K562 (cell line): Measurements from ENCODE around the gene TCP10L. TPM values are rescaled to one million over a fixed set of nuclear protein-coding genes. Genes with fewer than 3 reads are reported as not detected.

Experiments used
- CXXC5 ChIP-seq: fragments of 250-450 bp; sonication (Bioruptor Pico); IDR thresholded peaks from 2 replicates; pipeline ENCODE4 v1.8.0; 2022; ENCODE audit warnings: inconsistent platforms, mild to moderate bottlenecking, moderate library complexity
- ID3 ChIP-seq, 2 experiments: fragments of 250-450 bp in 1 of 2; fragments of 450-650 bp in 1 of 2; sonication (Bioruptor Pico) in 1 of 2; IDR thresholded peaks; 2 replicates each; pipeline versions ENCODE4 v1.6.1 to v1.8.0; 2016 to 2021; ENCODE audit warnings: mild to moderate bottlenecking in 2 of 2, moderate library complexity in 2 of 2, missing compliant biosample characterization in 1 of 2, missing genetic modification characterization in 1 of 2
- ILF3 ChIP-seq: fragments of 450-650 bp; IDR thresholded peaks from 2 replicates; pipeline ENCODE4 v1.6.1; 2018; ENCODE audit warnings: antibody characterized with exemption, mild to moderate bottlenecking, moderate library complexity, borderline replicate concordance
- MBD2 ChIP-seq: sonication (generic); IDR thresholded peaks from 2 replicates; pipeline ENCODE4 v1.6.1; 2016; ENCODE audit warnings: low read depth, borderline replicate concordance
- NUFIP1 ChIP-seq: fragments of 450-650 bp; IDR thresholded peaks from 2 replicates; pipeline ENCODE4 v1.6.1; 2018; ENCODE audit not compliant: partially characterized antibody
- PCBP1 ChIP-seq: fragments of 200-400 bp; formaldehyde crosslinking; IDR thresholded peaks from 2 replicates; pipeline ENCODE4 v1.6.1; 2018; ENCODE audit warnings: mild to moderate bottlenecking, low read depth, low read length; ENCODE audit not compliant: poor library complexity, severe bottlenecking
- RBM15 ChIP-seq: fragments of 200-400 bp; formaldehyde crosslinking; IDR thresholded peaks from 2 replicates; pipeline ENCODE4 v1.6.1; 2018; ENCODE audit warnings: mild to moderate bottlenecking, low read length, moderate library complexity; ENCODE audit not compliant: insufficient read depth
- SAFB2 ChIP-seq: fragments of 200-400 bp; formaldehyde crosslinking; IDR thresholded peaks from 2 replicates; pipeline ENCODE4 v1.6.1; 2018; ENCODE audit warnings: borderline replicate concordance, low read length, low read depth, moderate library complexity; ENCODE audit not compliant: severe bottlenecking
- SIN3B ChIP-seq: fragments of 450-650 bp; IDR thresholded peaks from 2 replicates; pipeline ENCODE4 v1.6.1; 2017; ENCODE audit warnings: low read depth, mild to moderate bottlenecking, moderate library complexity
- THRA ChIP-seq: fragments of 450-650 bp; IDR thresholded peaks from 2 replicates; pipeline ENCODE4 v1.6.1; 2017; ENCODE audit warnings: mild to moderate bottlenecking, moderate library complexity
- ZBTB5 ChIP-seq: fragments of 450-650 bp; IDR thresholded peaks from 2 replicates; pipeline ENCODE4 v1.6.1; 2017; ENCODE audit warnings: antibody characterized with exemption
- ZMIZ1 ChIP-seq, 2 experiments: fragments of 150-350 bp in 1 of 2; IDR thresholded peaks; 2 replicates each; pipeline ENCODE4 v1.6.1; 2012 to 2016; ENCODE audit warnings: low read depth in 2 of 2, low read length in 2 of 2, mild to moderate bottlenecking in 1 of 2, moderate library complexity in 1 of 2
- ZNF512 ChIP-seq: IDR thresholded peaks from 2 replicates; pipeline ENCODE4 v1.6.1; 2016; ENCODE audit warnings: missing genetic modification characterization, missing compliant biosample characterization
- polyA plus RNA-seq, 8 experiments: library from polyadenylated mRNA; depleted of rRNA in 4 of 8; stranded (reverse) in 5 of 8; unstranded in 3 of 8; fragments of >200 nt; fragmentation: Nextera tagmentation in 2 of 8; fragmentation: Illumina TruSeq in 1 of 8; extraction: Ambion mirVana in 2 of 8; extraction: Trizol in 1 of 8; gene quantifications; 2 replicates each; pipeline versions ENCODE4 v1.2.1 to v1.2.3, GENCODE V29; 2011 to 2014; ENCODE audit warnings: inconsistent platforms in 1 of 8, missing spikeins in 1 of 8
- total RNA-seq, 7 experiments: library from RNA; depleted of rRNA in 6 of 7; stranded (reverse); fragments of >200 nt in 6 of 7; fragmentation: Illumina TruSeq in 2 of 7; extraction: Trizol in 2 of 7; gene quantifications; 2 replicates each; pipeline versions ENCODE4 v1.2.1 to v1.2.3, GENCODE V29; 2011 to 2021; ENCODE audit warnings: low replicate concordance in 1 of 7

Gene TCP10L
- total and polyA plus RNA-seq, 9 of the 15 experiments (the other 6 are each of a cell fraction or from before 2014, with no cell fraction given) = 0.34 to 0.91 (median 0.56) TPM; not detected in 2

GRCh38 chr21:32569261-32570230 lies 15.8 kb downstream of the TCP10L start (continued):
- TF ChIP-seq CXXC5 (CRISPR knock-in tag) = peak; percentile 65
- no peak for TF ChIP-seq THRA
- no peak for TF ChIP-seq MBD2
- TF ChIP-seq SIN3B = no peak
- TF ChIP-seq RBM15 = no peak
- TF ChIP-seq ZNF512 (tag) = no peak; the same call in 1 of the 2 replicates
- TF ChIP-seq ID3 (CRISPR knock-in tag; IDR thresholded peaks at IDR 0.05) = no peak
- TF ChIP-seq ID3 (tag; IDR thresholded peaks at IDR 0.05) = 0 out of 2 replicates have a peak, but pooled peaks have one; percentile 34
- TF ChIP-seq ZMIZ1 (IDR thresholded peaks at IDR 0.05; ENCODE audit: low read depth in 2 of 2, low read length in 2 of 2) = no peak
- TF ChIP-seq ILF3 = no peak
- TF ChIP-seq ZBTB5 = no peak
- no peak for TF ChIP-seq SAFB2
- no peak for TF ChIP-seq NUFIP1
- TF ChIP-seq PCBP1 = no peak
